NCI-H526 treated with DMSO at 0.1 percent for 48 hours (cell line): ENCODE results near the gene SLC30A9.

Experiments
- DNase-seq: peaks from one replicate; lab custom pipeline; 2025; lab: John Stamatoyannopoulos, UW

Gene SLC30A9

DNA sequence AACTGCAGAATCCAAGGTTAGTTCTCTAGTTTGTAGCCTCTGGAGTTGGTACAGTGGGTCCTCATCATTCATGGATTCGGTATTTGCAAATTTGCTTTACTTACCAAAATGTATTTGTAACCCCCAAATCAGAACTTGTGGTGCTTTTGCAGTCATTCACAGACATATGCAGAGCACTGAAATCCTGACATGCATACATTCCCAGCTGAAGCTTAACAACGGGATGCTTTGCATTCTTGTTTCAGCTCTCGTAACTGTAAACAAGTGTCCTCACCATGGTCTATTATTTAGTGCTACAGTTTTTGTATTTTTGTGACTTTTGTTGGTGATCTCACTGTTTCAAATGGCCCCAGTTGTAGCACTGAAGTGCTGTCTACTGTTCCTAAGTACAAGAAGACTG is 146.0 kb downstream of the SLC30A9 start:
- DNase-seq = no peak
